Measurements from ENCODE around the gene MYO16. TPM values are rescaled to one million over a fixed set of nuclear protein-coding genes. Genes with fewer than 3 reads are reported as not detected.

Gene MYO16
- total and polyA plus RNA-seq, 9 donors, result under 0.01 to 0.37 (median 0.16) TPM; not detected in 2

GRCh38 chr13:108741930-108742329 lies 112.5 kb downstream of the MYO16 start:
- intact Hi-C loops (cut with DNase I), result no loop called here
- H3K9me3 ChIP-seq, result no peaks in the 10 kb centered on the region

GRCh38 chr13:108742701-108743451 lies 113.5 kb downstream of the MYO16 start:
- TF ChIP-seq POLR2A (IDR thresholded peaks at IDR 0.05), result no peak
- TF ChIP-seq EP300 (IDR thresholded peaks at IDR 0.05), result no peak
- TF ChIP-seq CTCF (IDR thresholded peaks at IDR 0.05), result no peak
- Histone ChIP-seq H3K27ac (no peak overlapping the region), H3K27me3 (no peaks in the 10 kb centered on the region), H3K4me1 (ENCODE audit: insufficient read depth) (no peaks in the 10 kb centered on the region), H3K36me3 (no peaks in the 10 kb centered on the region), H3K4me3 (no peak overlapping the region), H3K9me3 (no peaks in the 10 kb centered on the region)
- 78 to 92% (median 87%) methylated on average over 2 of the region's 2 CpGs for WGBS, 3 donors
- DNase-seq, result no peak
- intact Hi-C loops (cut with DNase I), result no loop called here

More at GRCh38 chr13:108741930-108742329, 112.5 kb downstream of the MYO16 start:
- no peak for DNase-seq
- Histone ChIP-seq H3K27me3 (no peaks in the 10 kb centered on the region), H3K27ac (no peak overlapping the region), H3K36me3 (no peaks in the 10 kb centered on the region), H3K4me3 (no peak overlapping the region), H3K4me1 (ENCODE audit: insufficient read depth) (no peaks in the 10 kb centered on the region)
- WGBS, 3 donors, result 75 to 81% (median 76%) methylated on average over 5 of the region's 5 CpGs
- TF ChIP-seq CTCF (IDR thresholded peaks at IDR 0.05), result no peak
- no peak for TF ChIP-seq EP300 (IDR thresholded peaks at IDR 0.05)
- TF ChIP-seq POLR2A (IDR thresholded peaks at IDR 0.05), result no peak

GRCh38 chr13:108743522-108743921 lies 114.1 kb downstream of the MYO16 start:
- DNase-seq, result no peak
- TF ChIP-seq CTCF (IDR thresholded peaks at IDR 0.05) (no peak), POLR2A (IDR thresholded peaks at IDR 0.05) (no peak), EP300 (IDR thresholded peaks at IDR 0.05) (no peak)
- no peaks in the 10 kb centered on the region for H3K27me3 ChIP-seq
- no peak overlapping the region for H3K27ac ChIP-seq
- intact Hi-C loops (cut with DNase I), result no loop called here
- no peak overlapping the region for H3K4me3 ChIP-seq
- H3K36me3 ChIP-seq, result no peaks in the 10 kb centered on the region
- H3K9me3 ChIP-seq, result no peaks in the 10 kb centered on the region
- 83 to 93% (median 90%) methylated on average over 4 of the region's 4 CpGs for WGBS, 3 donors
- H3K4me1 ChIP-seq (ENCODE audit: insufficient read depth), result no peaks in the 10 kb centered on the region

GRCh38 chr13:108747843-108748242 lies 118.4 kb downstream of the MYO16 start:
- H3K27me3 ChIP-seq, result no peaks in the 10 kb centered on the region
- H3K4me3 ChIP-seq, result no peak overlapping the region
- no peaks in the 10 kb centered on the region for H3K4me1 ChIP-seq (ENCODE audit: insufficient read depth)
- H3K27ac ChIP-seq, result no peak overlapping the region
- intact Hi-C loops (cut with DNase I), result no loop called here
- no peak for TF ChIP-seq POLR2A (IDR thresholded peaks at IDR 0.05)
- no peaks in the 10 kb centered on the region for H3K9me3 ChIP-seq
- no peaks in the 10 kb centered on the region for H3K36me3 ChIP-seq
- DNase-seq, result no peak
- 12 to 18% (median 16%) methylated on average over 1 of the region's 1 CpG for WGBS, 3 donors

- 45 to 62% (median 60%) methylated on average over 4 of the region's 4 CpGs for WGBS, 3 donors
- H3K4me1 ChIP-seq (ENCODE audit: insufficient read depth), result no peaks in the 10 kb centered on the region
- intact Hi-C loops (cut with DNase I), result no loop called here
- no peak overlapping the region for H3K27ac ChIP-seq
- H3K9me3 ChIP-seq, result no peaks in the 10 kb centered on the region
- H3K4me3 ChIP-seq, result no peak overlapping the region
- no peak for DNase-seq
- no peaks in the 10 kb centered on the region for H3K27me3 ChIP-seq
- TF ChIP-seq POLR2A (IDR thresholded peaks at IDR 0.05) (no peak), CTCF (IDR thresholded peaks at IDR 0.05) (no peak)
- H3K36me3 ChIP-seq, result no peaks in the 10 kb centered on the region
Observed at GRCh38 chr13:108752276-108752675, 122.9 kb downstream of the MYO16 start.

All from ovary (tissue), 9 donors.